Panc1 (cell line): Measurements from ENCODE around the gene CNIH2. TPM values are rescaled to one million over a fixed set of nuclear protein-coding genes. Genes with fewer than 3 reads are reported as not detected.

ENCODE experiments used
- ATAC-seq: fragments of 200-7000 bp; cut with Tn5 transposase; 2 replicates; pipeline ENCODE4 v1.9.1; 2020; ENCODE audit warnings: mild to moderate bottlenecking, moderate library complexity
- BruUV-seq: library from RNA; stranded (reverse); fragments of 400-500 nt; replicated peaks from 2 replicates; lab custom pipeline; 2021; lab: Mats Ljungman, UMichigan
- CTCF ChIA-PET: fragments of 300-600 bp; sonication (Branson Sonifier 250); formaldehyde crosslinking; loops from one replicate; lab custom pipeline; 2022; ENCODE audit warnings: antibody characterized with exemption; lab: Charles Lee
- POLR2A ChIA-PET: fragments of 300-600 bp; sonication (Branson Sonifier 250); formaldehyde crosslinking; loops from one replicate; lab custom pipeline; 2022; ENCODE audit warnings: antibody characterized with exemption; lab: Charles Lee
- DNase-seq: peaks from one replicate; pipeline ENCODE4 v3.0.0-alpha.2; 2010; ENCODE audit warnings: low read depth, low spot score
- H3K27ac ChIP-seq: 2 replicates; pipeline ENCODE4 v1.5.1; 2011; ENCODE audit warnings: mild to moderate bottlenecking, low read length, inconsistent platforms
- H3K27me3 ChIP-seq: fragments of 200-500 bp; sonication (Bioruptor generic); 2 replicates; pipeline ENCODE4 v1.6.0; 2014; ENCODE audit warnings: low read length, inconsistent platforms; ENCODE audit not compliant: control insufficient read depth, insufficient read depth
- H3K36me3 ChIP-seq: fragments of 200-500 bp; sonication (Bioruptor generic); 2 replicates; pipeline ENCODE4 v1.5.1; 2014; ENCODE audit warnings: inconsistent platforms, mild to moderate bottlenecking, low read length, moderate library complexity; ENCODE audit not compliant: control insufficient read depth, insufficient read depth
- H3K4me1 ChIP-seq: 2 replicates; pipeline ENCODE4 v1.5.1; 2011; ENCODE audit warnings: inconsistent platforms, mild to moderate bottlenecking, low read length, moderate library complexity; ENCODE audit not compliant: control insufficient read depth, insufficient read depth
- H3K4me3 ChIP-seq, 2 experiments: 2 replicates each; pipeline ENCODE4 v1.5.1; 2011 to 2012; ENCODE audit warnings: low read depth in 2 of 2, low read length in 2 of 2, mild to moderate bottlenecking in 2 of 2, inconsistent platforms in 1 of 2, moderate library complexity in 1 of 2
- H3K9me3 ChIP-seq: fragments of 200-500 bp; sonication (Bioruptor generic); 2 replicates; pipeline ENCODE4 v1.5.1; 2014; ENCODE audit warnings: low read depth, mild to moderate bottlenecking, inconsistent platforms, low read length, moderate library complexity; ENCODE audit not compliant: control insufficient read depth, insufficient read depth
- POLR2AphosphoS5 ChIP-seq: IDR thresholded peaks from 2 replicates; pipeline ENCODE4 v1.6.1; 2012; ENCODE audit warnings: mild to moderate bottlenecking, low read depth, low read length, moderate library complexity
- SIN3A ChIP-seq: IDR thresholded peaks from 2 replicates; pipeline ENCODE4 v1.6.1; 2012; ENCODE audit warnings: low read depth, mild to moderate bottlenecking, low read length, moderate library complexity, borderline replicate concordance; ENCODE audit not compliant: insufficient read depth
- TCF7L2 ChIP-seq: IDR thresholded peaks from 2 replicates; pipeline ENCODE4 v1.6.1; 2011; ENCODE audit warnings: mild to moderate bottlenecking, low read depth, low read length, inconsistent platforms
- in situ Hi-C: cut with HindIII; loops from 2 replicates; pipeline ENCODE4 v1.10.0; 2016; ENCODE audit warnings: low sequenced_read_pairs, low pct_unique_long_range_greater_than_20kb
- intact Hi-C: fragments of 100-400 bp; cut with micrococcal nuclease; formaldehyde crosslinking; loops from one replicate; pipeline ENCODE4 v1.10.0; 2022; ENCODE audit not compliant: unreplicated experiment
- total RNA-seq: library from RNA; stranded (reverse); gene quantifications from one replicate; pipeline ENCODE4 v1.2.1, GENCODE V29; 2021; ENCODE audit not compliant: unreplicated experiment
- TF ChIP-seq, protein P1 (sequence below), 2 experiments: IDR thresholded peaks; 2 replicates each; pipeline ENCODE4 v1.6.1; 2011 to 2012; ENCODE audit warnings: low read depth in 2 of 2, control low read depth in 1 of 2, low read length in 1 of 2, mild to moderate bottlenecking in 1 of 2, moderate library complexity in 1 of 2; ENCODE audit not compliant: insufficient read depth in 1 of 2
- TF ChIP-seq, protein P2 (sequence below): fragments of 450-650 bp; IDR thresholded peaks from 2 replicates; pipeline ENCODE4 v1.5.1; 2017; ENCODE audit warnings: mild to moderate bottlenecking

CNIH2 gene
- total RNA-seq, 1 experiment from 2014 or later: 9.3 TPM

DNA sequence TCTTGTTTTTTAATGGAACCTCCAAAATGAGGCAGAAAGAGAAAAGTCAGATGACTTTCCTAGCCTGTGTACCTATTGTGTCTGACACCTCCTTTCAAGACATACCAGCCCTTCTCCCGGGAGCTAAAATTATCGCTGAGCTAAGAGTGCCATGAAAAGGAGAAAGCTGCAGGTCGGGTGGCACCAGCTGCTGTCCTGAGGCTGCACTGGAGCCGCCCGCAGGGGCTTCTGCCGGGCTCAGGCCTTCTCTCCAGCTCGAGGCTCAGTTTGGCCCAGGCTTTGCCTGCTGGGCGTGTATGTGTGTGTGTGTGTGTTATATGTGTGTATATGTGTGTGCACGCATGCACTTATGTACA is 37.2 kb upstream of the CNIH2 start:
- ATAC-seq (no peak), DNase-seq (no peak)
- Histone ChIP-seq H3K4me3 (no peak overlapping the region), H3K4me1 (no peaks in the 10 kb centered on the region), H3K27ac (no peak overlapping the region), H3K36me3 (no peaks in the 10 kb centered on the region; the same call in 1 of the 2 replicates), H3K27me3 (no peaks in the 10 kb centered on the region), H3K9me3 (no peaks in the 10 kb centered on the region)
- POLR2A ChIA-PET: interaction anchor here (0.5 kb wide), 1 partner anchor 136 kb away, joined by 4 read pairs; no protein-coding TSS in a partner anchor
- CTCF ChIA-PET: no interaction called here
- TF ChIP-seq SIN3A: no peak
- TF ChIP-seq TCF7L2: no peak
- TF ChIP-seq, protein P1, sequence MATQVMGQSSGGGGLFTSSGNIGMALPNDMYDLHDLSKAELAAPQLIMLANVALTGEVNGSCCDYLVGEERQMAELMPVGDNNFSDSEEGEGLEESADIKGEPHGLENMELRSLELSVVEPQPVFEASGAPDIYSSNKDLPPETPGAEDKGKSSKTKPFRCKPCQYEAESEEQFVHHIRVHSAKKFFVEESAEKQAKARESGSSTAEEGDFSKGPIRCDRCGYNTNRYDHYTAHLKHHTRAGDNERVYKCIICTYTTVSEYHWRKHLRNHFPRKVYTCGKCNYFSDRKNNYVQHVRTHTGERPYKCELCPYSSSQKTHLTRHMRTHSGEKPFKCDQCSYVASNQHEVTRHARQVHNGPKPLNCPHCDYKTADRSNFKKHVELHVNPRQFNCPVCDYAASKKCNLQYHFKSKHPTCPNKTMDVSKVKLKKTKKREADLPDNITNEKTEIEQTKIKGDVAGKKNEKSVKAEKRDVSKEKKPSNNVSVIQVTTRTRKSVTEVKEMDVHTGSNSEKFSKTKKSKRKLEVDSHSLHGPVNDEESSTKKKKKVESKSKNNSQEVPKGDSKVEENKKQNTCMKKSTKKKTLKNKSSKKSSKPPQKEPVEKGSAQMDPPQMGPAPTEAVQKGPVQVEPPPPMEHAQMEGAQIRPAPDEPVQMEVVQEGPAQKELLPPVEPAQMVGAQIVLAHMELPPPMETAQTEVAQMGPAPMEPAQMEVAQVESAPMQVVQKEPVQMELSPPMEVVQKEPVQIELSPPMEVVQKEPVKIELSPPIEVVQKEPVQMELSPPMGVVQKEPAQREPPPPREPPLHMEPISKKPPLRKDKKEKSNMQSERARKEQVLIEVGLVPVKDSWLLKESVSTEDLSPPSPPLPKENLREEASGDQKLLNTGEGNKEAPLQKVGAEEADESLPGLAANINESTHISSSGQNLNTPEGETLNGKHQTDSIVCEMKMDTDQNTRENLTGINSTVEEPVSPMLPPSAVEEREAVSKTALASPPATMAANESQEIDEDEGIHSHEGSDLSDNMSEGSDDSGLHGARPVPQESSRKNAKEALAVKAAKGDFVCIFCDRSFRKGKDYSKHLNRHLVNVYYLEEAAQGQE (IDR thresholded peaks at IDR 0.05; ENCODE audit: insufficient read depth in 1 of 2, low read depth in 2 of 2, low read length in 1 of 2): no peak
- no peak for TF ChIP-seq POLR2AphosphoS5
- TF ChIP-seq, protein P2, sequence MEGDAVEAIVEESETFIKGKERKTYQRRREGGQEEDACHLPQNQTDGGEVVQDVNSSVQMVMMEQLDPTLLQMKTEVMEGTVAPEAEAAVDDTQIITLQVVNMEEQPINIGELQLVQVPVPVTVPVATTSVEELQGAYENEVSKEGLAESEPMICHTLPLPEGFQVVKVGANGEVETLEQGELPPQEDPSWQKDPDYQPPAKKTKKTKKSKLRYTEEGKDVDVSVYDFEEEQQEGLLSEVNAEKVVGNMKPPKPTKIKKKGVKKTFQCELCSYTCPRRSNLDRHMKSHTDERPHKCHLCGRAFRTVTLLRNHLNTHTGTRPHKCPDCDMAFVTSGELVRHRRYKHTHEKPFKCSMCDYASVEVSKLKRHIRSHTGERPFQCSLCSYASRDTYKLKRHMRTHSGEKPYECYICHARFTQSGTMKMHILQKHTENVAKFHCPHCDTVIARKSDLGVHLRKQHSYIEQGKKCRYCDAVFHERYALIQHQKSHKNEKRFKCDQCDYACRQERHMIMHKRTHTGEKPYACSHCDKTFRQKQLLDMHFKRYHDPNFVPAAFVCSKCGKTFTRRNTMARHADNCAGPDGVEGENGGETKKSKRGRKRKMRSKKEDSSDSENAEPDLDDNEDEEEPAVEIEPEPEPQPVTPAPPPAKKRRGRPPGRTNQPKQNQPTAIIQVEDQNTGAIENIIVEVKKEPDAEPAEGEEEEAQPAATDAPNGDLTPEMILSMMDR: no peak
- in situ Hi-C loops: no loop called here
- BruUV-seq: no TSS peak
- intact Hi-C loops: no loop called here

DNA sequence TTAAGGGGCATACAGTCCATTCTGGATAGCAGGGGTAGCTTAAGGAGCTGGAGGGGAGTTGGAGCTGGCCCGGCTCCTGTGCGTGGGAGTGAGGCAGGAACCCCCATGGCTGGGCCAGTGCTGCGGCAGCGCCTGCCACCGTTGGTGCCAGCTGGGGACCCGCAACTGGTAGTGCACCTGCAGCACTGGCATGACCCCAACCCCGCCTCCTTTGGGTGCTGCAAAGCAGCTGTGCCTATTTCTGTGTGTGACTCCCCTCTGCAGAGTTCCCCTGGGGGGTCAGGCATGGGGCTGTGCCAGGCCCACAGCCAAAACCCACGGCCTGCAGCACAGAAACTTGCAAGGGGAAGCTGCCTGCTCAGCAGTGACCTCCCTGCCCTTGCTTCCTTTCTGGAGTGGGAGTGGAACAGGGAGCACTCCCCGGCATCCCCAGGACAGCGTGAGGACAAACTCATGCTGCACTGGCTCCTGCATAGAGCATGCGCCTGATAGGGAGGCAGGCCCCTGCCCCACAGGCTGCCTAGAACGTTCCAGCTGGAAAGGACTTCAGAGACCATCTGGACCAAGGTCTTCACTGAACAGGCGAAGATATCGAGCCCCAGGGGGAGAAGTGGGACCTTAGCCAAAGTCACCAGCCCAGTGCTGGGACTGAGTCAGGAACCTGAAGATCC is 35.7 kb upstream of the CNIH2 start:
- H3K36me3 ChIP-seq: no peaks in the 10 kb centered on the region; the same call in 1 of the 2 replicates
- no peaks in the 10 kb centered on the region for H3K27me3 ChIP-seq
- POLR2A ChIA-PET: interaction anchor here (0.6 kb wide), 1 partner anchor 16 kb away, joined by 5 read pairs; no protein-coding TSS in a partner anchor
- no peaks in the 10 kb centered on the region for H3K9me3 ChIP-seq
- TF ChIP-seq, protein P1 (IDR thresholded peaks at IDR 0.05; ENCODE audit: insufficient read depth in 1 of 2, low read depth in 2 of 2, low read length in 1 of 2): no peak
- TF ChIP-seq TCF7L2: no peak
- H3K4me3 ChIP-seq: no peak overlapping the region
- CTCF ChIA-PET: interaction anchor here (0.6 kb wide), 2 partner anchors 15 to 170 kb away, joined by 3 to 4 read pairs; no protein-coding TSS in a partner anchor
- in situ Hi-C loops: no loop called here
- intact Hi-C loops: no loop called here
- no peak for DNase-seq
- no peak for ATAC-seq
- H3K27ac ChIP-seq: no peak overlapping the region
- H3K4me1 ChIP-seq: no peaks in the 10 kb centered on the region
- no TSS peak for BruUV-seq
